Erythroblast (primary cell): ENCODE measurements around the gene LURAP1L.

Source experiments
- GATA1 ChIP-seq: IDR thresholded peaks from 2 replicates; pipeline ENCODE4 v1.6.1; 2011; ENCODE audit warnings: low read depth, mild to moderate bottlenecking, control low read depth, low read length, moderate library complexity
- POLR2A ChIP-seq: IDR thresholded peaks from 2 replicates; pipeline ENCODE4 v1.6.1; 2011; ENCODE audit warnings: mild to moderate bottlenecking, low read length

GRCh38 chr9:12753931-12754330 is 20.9 kb upstream of the LURAP1L start:
- TF ChIP-seq POLR2A (no peak), GATA1 (no peak)
